ENCODE data around the gene PAX5.

Gene PAX5

DNA sequence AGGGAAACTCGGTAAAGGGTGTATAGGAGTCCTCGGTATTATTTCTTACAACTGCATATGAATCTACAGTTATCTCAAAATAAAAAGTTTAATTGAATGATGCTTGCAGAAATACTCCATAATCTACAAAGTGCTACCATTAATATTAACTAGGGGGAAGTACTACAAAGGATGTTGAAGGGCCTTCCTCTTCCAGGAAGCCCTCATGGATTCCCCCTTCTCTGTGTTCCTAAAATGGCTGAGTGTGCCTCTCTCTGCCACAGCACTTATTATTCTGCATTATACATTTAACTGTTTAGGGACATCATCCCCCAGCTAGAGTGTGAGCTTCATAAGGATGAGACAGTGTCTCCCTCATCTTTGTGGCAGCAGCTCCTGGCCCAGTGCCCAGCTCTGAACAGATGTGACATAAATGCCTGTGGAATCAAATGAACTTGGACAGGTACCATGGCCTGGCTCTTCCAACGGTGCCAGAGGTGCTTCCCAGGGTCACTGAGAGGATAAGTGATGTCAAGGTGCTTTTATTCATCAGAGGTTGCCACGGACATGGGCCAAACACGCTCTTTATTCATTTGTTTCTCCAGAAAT lies 99.5 kb downstream of the PAX5 start:
- no peak for DNase-seq (ENCODE audit: low spot score)

DNA sequence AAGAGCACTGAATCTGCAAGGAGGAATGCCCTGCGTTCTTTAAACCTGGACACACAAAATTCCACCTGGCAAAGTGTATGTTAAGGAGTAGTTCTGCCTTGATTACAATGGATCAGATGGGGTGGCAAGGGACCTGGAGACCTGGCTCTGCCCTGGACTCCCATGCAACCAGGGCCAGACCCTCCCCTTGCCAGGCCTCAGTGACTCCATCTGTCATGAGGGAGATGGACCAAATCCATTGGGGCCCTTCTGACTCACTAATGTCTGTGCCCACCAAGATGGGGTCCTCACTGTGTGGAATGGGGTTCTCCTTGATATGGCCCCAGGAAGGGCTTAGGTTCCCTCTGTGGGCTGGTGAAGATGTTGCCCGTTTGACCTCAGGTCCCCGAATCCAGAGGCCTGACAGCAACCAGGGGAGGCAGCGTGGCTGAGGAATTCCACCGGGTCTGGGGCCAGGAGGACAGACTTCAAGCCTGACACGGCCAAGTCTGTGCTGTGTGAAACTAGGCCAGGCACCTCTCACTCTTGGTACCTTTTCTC lies 100.3 kb downstream of the PAX5 start:
- DNase-seq (ENCODE audit: low spot score): no peak

DNA sequence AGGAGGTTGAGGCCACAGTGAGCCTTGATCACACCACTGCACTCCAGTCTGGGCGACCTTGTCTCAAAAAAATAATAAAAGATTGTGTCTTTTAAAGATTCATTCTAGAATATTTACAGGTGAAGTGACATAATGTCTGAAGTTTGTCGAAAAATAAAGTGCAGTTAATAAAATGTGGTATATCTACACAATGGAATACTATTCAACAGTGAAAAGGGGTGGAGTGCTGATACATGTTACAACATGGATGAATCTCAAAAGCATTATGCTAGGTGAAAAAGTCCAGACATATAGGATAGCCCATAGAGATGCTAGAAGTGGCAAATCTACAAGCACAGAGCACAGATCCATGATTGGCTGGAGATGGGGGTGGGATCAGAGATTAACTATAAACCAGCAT lies 101.9 kb downstream of the PAX5 start:
- DNase-seq (ENCODE audit: low spot score): no peak

DNA sequence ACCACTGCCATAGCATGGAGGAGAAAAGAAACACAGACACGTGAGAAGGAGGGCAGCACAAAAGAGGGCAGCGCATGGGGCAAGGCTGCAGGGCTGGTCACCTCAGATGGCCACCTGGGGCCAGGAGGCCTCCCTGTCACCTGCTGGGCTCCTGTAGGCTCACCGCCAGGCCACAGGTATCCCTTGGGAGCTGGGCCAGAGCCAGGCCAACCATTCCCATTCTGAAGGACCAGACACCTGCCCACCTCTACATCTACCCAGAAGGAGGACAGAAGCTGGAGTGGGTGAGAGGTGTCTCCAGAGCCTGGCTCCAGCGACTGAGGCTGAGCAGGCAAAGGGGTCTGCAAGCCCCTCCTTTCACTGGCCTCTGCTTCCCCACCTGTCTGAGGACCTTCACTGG lies 103.1 kb downstream of the PAX5 start:
- DNase-seq (ENCODE audit: low spot score): no peak

DNA sequence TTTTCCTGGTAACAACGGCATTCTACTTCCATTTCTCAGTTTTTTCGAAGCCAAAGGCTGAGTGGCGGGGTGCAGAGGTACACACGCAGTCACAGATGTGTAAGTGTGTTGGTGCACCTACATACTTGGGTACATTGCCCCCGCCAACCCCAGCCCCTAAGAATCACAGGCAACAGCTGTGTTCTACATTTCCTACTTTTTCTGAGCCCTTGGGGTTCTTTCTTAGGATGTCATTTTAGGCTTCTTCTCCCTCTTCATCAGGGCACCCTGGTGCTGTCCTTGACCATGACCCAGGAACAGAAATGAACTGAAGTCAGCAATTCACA lies 104.8 kb downstream of the PAX5 start:
- DNase-seq (ENCODE audit: low spot score): no peak

DNA sequence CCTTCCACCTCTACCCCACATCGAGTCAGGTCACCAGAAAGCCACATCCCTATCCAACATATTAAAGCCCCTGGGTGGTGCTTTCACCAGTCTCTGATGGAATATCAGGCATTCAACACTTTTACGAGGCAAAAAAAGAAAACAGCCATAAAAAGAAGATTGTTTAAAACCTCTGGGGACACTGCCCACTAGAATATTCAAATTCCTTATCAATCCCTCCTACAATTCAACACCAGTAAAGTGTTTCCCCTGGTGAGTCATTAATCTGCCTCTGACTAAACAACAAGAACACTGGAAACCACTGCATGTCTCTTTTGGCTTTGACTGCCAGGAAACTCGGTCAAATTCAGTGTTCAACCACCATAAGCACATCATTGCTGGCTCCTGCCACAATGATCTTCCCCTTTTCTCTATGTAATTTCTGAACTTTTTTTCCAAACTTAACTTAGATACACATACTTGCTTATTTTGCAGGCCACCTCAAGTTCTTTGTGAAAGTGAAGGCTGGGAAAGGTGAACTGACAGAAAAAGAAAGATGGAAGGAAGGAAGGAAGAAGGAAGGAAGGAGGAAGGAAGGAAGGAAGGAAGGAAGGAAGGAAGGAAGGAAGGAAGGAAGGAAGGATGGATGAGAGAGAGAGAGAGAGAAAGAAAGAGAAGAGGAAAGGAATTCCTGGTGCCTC lies 105.3 kb downstream of the PAX5 start:
- DNase-seq (ENCODE audit: low spot score): no peak

DNA sequence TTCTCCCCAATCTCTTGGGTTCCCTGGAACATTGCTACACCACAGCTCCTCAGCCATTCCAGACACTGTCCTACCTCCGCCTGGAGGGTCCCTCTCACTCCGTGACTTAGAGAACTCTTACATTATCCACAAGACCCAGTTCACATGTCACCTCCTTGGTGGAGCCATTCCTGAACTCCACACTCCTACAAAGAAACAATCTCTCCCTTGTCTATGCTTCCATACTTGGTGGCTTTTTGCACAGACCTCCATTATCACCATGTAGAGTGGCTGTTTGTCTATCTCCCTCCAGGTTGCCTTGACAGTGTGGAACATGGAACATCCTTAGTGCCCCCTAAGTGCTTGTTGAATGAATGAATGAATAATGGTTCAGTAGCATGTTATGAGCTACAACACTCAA lies 105.9 kb downstream of the PAX5 start:
- DNase-seq (ENCODE audit: low spot score): no peak

DNA sequence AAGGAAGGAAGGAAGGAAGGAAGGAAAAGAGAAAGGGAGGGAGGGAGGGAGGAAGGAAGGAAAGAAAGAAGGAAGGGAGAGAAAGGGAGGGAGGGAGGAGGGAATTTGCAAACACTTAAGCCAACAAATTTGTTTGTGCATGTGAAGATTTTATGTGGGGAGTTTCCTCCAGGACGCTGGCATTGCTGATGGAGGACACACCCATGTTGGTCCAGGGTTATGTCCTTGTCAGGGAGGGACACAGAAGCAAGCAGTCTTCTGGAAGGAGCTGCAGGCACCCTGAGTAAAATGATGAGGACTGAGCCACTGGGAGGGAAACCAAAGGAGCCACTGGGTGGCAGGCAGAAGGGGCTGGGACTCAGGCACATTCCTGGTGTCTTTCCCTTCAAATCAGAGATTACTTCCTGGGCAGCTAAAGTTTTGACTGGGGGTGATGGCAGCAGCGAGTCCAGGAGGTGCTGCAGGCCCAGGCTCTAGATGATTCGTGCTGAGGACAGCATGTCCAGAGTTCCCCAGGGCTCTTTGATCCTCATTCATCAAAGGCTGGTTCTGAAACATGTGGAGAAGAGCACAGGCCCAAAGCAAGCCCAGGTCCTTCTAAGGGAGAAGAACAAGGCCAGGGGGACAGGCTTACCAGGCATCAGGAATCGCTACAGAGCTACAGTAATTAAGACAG lies 109.2 kb downstream of the PAX5 start:
- no peak for DNase-seq (ENCODE audit: low spot score)

DNA sequence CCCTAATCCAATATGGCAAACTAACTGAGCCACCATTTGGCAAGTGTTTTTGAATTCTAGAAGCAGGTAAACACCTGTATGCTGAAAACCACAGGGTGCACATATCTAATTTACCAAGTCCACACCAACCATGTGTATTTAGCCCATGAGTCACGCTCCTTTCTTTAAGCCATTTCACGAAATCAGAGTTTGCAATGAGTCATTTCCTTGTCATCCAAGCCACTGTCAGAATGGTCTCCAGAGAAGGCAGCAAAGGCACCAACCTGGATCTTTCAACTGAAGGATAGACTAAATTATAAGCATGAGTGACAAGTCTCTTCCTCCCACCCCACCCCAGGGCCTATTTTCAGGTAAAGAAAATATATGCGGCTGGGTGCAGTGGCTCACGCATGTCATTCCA lies 110.0 kb downstream of the PAX5 start:
- DNase-seq (ENCODE audit: low spot score): no peak

DNA sequence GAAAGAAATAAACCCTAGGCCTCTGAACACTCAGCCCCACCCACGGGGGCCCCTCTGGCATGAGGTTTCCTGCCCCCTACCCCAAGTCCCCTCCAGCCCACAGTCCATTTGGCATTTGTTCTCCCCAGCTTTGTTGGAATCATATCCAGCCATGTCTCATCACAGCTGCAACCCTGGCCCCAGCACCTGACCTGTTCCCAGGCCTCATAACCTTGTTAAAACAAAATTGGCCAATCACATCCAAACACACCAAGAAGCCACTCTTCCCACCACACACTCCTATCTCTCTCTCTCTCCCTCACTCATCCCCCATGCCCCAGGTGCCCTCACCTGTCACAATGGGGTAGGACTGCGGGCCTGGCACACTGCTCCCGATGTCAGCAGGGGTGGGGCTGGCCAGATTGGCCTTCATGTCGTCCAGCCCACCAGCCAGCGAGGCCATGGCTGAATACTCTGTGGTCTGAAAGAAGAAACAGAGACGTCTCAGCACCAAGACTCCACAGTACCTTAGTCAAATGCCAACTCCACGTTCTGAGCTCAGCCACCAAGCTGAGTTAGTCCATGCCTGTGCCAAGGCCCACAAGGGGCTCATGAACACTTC lies 110.9 kb downstream of the PAX5 start:
- DNase-seq (ENCODE audit: low spot score): no peak

DNA sequence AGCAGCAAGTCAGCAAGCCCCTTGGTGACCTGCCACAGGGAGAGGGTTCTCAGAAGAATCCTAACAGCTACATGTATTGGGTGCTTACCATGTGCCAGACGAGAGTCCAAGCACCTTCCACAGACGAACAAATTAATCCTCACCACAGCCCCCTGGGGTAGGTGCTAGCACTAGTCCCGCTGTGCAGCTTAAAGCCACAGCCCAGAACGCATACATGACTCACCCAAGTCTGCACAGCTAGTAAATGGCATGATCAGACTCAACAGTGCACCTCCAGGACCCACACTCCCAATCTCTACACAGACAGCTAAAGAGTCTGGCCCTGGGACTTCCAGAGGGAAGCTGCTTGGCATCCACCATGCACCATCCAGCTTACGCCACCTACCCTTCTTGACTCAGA lies 111.5 kb downstream of the PAX5 start:
- no peak for DNase-seq (ENCODE audit: low spot score)

DNA sequence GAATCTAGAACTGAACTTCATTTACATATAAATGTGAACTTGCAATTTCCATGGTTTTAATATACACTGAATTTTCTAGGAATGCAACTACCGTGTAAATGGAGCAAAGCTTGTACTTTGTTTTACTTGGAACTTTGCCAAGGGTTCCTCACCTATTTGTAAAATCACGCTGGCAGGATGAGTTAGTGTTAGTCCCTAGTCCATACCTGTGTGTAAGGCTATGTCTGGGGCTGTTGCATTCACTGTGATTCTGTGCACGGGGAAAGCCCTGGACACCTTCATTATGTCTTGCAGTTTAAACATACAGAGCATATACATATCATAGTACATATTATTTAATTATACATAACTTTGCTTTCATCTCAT lies 119.9 kb downstream of the PAX5 start:
- no peak for DNase-seq (ENCODE audit: low spot score)

DNA sequence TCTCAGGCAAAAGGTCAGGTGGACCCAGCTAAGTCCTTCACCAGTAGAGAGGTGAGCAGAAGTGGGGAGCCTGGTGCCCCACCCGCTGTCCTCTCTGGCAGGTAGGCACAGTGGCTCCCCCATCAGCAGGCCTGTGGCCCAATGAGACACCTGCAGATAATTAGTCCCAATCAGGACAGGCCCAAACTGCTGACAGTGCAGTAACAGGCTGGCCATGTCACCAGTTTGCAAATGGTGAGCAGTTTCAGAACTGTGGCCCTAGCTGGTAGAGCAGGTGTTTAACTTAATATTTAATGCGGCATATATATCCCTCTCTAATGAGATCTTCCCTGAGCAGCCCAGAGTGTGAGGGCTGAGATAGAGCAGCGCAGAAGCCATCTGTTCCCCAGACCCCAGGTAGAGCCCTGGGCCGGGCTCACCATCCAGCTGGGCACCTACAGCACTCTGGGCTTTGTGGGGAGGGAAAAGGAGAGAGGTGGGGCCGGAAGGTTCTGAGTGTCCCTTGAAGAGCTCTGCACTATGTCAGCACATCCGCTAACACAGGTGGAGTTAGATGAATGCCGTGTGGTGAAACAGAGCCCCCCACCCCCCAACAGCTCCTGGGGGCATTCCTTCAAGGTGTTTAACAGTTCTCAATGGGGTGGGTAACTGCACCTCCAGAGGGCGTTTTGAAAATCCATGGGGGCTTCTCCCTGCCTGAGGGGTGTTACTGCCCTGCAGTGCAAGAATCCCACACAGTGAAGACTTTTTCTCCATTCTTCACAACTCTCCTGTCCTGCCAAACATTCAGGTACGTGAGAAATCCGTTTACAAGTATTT lies 120.5 kb downstream of the PAX5 start:
- DNase-seq (ENCODE audit: low spot score): no peak

DNA sequence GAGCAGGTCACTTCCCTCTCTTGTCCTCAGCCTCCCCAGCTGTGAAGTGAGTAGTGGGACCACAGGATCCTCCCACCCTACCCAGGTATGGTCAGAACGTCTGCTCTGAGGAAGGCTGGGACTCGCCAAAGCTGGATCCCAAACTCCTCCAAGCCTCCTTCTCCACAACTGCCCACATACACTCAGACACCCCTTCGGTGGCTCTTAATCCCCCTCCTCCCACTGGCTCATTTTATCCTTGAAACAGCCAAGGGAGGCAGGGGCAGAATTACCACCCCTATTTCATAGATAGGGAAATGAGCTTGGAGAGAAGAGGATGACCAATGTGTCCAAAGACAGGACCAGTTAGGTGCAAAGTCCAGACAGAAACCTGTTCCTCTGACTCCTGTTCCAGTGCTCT lies 121.4 kb downstream of the PAX5 start:
- no peak for DNase-seq (ENCODE audit: low spot score)

DNA sequence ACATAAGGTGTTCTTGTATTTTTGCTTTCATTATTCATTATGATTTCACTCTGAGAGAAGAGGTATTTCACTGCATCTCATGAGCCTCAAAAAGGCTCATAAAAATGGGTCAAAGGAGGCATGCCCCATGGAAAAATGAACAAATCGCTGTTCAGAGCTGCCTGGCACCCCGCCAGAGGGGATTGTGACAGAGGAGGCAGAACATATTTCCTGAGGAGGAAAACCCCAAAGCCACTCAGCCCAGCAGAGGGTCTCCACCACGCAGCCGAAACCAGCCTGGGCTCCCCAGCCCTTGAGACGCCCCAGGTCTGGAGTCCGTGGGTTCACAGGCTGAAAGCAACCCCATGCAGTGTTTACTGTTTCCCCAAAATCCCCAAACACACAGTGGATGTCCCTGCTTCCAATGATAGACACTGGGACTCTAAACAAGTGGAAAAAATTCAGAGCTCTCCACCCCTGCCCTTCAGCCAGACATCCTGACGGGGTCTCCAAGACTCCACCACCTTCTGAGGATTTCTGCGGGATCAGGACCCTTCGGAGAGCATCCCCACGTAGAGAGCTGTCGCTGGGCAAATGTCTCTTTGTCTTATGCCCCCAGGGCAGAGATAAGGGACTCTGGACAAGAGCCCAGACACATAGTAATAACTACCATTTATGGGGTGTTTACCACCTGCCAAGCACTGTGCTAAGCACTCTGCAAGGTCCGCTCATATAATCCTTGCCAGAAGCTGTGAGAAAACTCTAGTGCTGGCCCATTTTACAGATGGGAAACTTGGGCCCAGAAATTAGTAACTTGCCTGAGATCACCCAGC lies 122.3 kb downstream of the PAX5 start:
- no peak for DNase-seq (ENCODE audit: low spot score)

DNA sequence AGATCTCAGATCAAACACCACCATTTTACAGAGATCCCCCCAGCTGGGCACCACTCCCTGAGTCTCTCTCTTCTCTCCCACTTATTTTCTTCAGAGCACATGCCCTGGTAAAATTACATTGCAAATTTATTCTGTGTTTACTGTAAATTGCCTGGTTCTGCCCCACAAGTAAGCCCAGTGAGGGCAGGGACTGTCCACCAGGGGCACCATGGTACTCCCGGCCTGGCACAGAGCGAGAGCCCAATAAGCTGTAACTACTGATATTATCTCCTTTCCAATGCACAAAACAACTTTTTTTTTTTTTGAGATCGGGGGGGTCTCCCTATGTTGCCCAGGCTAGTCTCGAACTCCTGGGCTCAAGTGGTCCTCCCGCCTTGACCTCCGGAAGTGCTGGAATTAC lies 123.0 kb downstream of the PAX5 start:
- no peak for DNase-seq (ENCODE audit: low spot score)

DNA sequence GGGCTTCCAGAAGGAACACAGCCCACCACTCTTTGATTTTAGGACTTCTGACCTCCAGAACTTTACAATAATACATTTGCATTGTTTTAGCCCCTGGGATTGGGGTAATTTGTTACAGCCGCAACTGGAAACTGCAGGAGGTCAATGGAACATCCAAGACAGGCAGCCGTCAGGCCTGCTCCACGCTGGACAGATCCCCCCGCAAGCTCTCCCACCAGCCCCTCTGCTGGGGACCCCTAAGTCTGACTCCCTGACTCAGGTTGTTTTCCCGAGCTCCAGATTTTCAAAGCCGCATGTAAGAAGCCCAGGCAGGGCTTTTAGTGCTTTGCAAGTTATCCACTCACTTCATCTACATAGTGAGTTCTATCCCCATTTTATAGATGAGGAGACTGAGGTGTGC lies 127.6 kb downstream of the PAX5 start:
- DNase-seq (ENCODE audit: low spot score): no peak

DNA sequence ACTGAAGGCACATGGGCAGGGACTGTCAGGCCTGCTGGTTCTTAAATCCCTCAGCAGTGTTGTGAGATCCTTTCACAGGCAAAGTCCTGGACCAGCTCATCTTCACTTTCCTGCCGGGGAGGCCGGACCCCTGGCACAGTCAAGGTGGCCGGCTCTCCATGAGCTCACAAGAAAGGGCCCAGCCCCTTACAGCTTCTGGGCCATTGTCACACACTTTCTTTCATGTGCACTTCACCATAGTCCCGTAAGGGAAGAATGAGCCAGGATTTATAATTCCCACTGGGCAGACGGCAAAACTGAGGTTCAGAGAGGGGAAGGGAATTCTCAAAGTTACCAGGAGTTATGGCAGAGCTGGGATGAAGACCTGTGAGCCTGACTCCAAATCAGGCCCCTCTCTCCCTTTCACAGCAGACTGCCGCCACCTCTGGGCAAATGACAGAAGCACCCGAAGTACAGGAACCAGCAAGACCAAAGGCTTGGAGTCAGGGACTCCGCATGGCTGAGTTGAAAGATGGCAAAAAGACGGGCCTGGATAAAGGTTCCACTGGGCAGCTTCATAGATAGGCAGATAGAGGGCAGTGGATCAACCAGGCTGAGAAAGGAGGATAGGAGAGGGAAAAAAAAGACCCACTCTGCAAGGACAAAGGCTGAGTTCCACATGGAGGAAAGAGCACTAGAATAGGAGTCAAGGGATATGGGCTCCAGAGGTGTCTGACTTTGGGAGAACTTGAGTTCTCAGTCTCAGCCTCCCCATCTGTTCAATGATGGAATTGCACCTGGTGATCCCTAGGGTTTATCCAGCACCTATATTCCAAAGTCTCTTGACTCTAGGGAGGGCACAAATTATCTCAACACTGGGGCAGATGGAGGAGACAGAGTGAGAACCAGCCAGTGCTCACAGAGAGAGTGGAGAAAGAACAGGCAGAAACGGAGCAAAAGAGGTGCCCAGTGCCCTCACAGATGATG lies 128.7 kb downstream of the PAX5 start:
- no peak for DNase-seq (ENCODE audit: low spot score)

DNA sequence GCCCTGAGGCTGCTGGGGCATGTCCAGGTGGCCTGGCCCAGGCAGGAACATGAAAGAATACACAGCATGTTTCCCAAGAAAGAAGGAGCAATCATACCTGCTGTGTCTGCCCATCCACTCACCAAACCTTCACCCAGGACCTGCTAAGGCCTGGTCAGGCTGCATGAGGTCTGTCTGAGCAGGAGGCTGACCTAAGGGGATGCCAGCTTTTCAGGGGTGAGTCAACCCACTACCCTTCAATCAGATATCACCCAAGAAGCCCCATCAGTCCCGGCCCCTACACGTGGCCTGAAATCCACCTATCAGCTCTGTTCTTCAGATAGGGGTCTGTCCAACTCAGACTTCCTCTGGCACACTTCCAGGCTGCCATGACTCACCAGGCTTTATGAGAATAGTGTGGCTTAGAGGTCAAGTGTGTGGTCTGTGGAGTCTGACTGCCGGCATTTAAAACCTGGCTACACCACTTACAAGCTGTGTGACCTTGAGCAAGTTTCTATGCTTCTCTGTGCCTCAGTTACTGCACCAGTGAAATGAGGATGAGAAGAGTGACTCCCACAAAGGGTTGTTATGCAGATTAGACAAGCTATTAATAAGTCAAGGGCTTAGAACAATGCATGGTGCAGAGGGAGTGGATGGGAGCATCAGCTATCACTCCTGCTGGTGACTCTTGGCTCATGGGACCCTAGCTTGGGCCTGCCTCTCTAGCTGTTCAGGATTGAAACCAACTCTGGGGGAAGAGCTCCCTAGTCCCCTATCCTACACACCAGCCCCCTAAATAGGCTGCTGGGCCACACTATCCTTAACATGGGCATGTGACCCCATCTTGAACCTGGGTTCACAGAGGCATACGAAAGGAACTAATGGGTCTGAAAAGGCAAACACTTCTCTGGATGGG lies 130.3 kb downstream of the PAX5 start:
- no peak for DNase-seq (ENCODE audit: low spot score)

Measured in globus pallidus (tissue), 1 donor.